Measurements from ENCODE around the gene NFAT5. TPM values are rescaled to one million over a fixed set of nuclear protein-coding genes. Genes with fewer than 3 reads are reported as not detected.

Gene NFAT5
- total RNA-seq, 4 donors from 2014 or later: 49.8 to 64.3 (median 58.6) TPM

GRCh38 chr16:69606985-69607384 lies 41.2 kb downstream of the NFAT5 start:
- no peak for TF ChIP-seq CTCF (IDR thresholded peaks at IDR 0.05; ENCODE audit: low read depth)

GRCh38 chr16:69607674-69608073 lies 41.9 kb downstream of the NFAT5 start:
- TF ChIP-seq CTCF (IDR thresholded peaks at IDR 0.05; ENCODE audit: low read depth): no peak

- TF ChIP-seq CTCF (IDR thresholded peaks at IDR 0.05; ENCODE audit: low read depth): no peak
These were observed 44.6 kb downstream of the NFAT5 start for GRCh38 chr16:69610356-69610755.

GRCh38 chr16:69611103-69611640 lies 45.4 kb downstream of the NFAT5 start:
- no peak for TF ChIP-seq CTCF (IDR thresholded peaks at IDR 0.05; ENCODE audit: low read depth)

- TF ChIP-seq CTCF (IDR thresholded peaks at IDR 0.05; ENCODE audit: low read depth): no peak
These were observed 47.8 kb downstream of the NFAT5 start for GRCh38 chr16:69613378-69614154.

GRCh38 chr16:69615528-69615927 lies 49.8 kb downstream of the NFAT5 start:
- TF ChIP-seq CTCF (IDR thresholded peaks at IDR 0.05; ENCODE audit: low read depth): no peak

- no peak for TF ChIP-seq CTCF (IDR thresholded peaks at IDR 0.05; ENCODE audit: low read depth)
These were observed 50.3 kb downstream of the NFAT5 start for GRCh38 chr16:69616082-69616481.
